ENCODE measurements around the gene IMMT.

GRCh38 chr2:86143307-86143706, 52.0 kb downstream of the IMMT start:
- TF ChIP-seq, protein P1, sequence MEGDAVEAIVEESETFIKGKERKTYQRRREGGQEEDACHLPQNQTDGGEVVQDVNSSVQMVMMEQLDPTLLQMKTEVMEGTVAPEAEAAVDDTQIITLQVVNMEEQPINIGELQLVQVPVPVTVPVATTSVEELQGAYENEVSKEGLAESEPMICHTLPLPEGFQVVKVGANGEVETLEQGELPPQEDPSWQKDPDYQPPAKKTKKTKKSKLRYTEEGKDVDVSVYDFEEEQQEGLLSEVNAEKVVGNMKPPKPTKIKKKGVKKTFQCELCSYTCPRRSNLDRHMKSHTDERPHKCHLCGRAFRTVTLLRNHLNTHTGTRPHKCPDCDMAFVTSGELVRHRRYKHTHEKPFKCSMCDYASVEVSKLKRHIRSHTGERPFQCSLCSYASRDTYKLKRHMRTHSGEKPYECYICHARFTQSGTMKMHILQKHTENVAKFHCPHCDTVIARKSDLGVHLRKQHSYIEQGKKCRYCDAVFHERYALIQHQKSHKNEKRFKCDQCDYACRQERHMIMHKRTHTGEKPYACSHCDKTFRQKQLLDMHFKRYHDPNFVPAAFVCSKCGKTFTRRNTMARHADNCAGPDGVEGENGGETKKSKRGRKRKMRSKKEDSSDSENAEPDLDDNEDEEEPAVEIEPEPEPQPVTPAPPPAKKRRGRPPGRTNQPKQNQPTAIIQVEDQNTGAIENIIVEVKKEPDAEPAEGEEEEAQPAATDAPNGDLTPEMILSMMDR (IDR thresholded peaks at IDR 0.05) = no peak
- no peak for TF ChIP-seq EZH2 (IDR thresholded peaks at IDR 0.05)

All from neural progenitor cell (in vitro differentiated cells).